Smooth muscle cell (in vitro differentiated cells): ENCODE results near the gene PPIF. TPM values are rescaled to one million over a fixed set of nuclear protein-coding genes. Genes with fewer than 3 reads are reported as not detected.

Source experiments
- DNase-seq: peaks from one replicate; lab custom pipeline; 2025; ENCODE audit not compliant: unreplicated experiment; lab: John Stamatoyannopoulos, UW
- H2AFZ ChIP-seq: fragments of 200-600 bp; sonication (generic); 2 replicates; pipeline ENCODE4 v1.6.0; 2016; ENCODE audit warnings: antibody characterized with exemption, low read depth, mild to moderate bottlenecking
- H3F3A ChIP-seq: fragments of 200-600 bp; sonication (generic); 2 replicates; pipeline ENCODE4 v1.6.0; 2017; ENCODE audit warnings: antibody characterized with exemption, low read depth
- H3K27ac ChIP-seq: fragments of 200-600 bp; sonication (generic); 2 replicates; pipeline ENCODE4 v1.5.1; 2016; ENCODE audit warnings: low read depth, mild to moderate bottlenecking
- H3K27me3 ChIP-seq: fragments of 200-600 bp; sonication (generic); 2 replicates; pipeline ENCODE4 v1.6.1; 2016; ENCODE audit warnings: low read depth, mild to moderate bottlenecking
- H3K36me3 ChIP-seq: fragments of 200-600 bp; sonication (generic); 2 replicates; pipeline ENCODE4 v1.5.1; 2016; ENCODE audit warnings: low read depth
- H3K4me1 ChIP-seq: fragments of 200-600 bp; sonication (generic); 2 replicates; pipeline ENCODE4 v1.5.1; 2016; ENCODE audit warnings: low read depth
- H3K4me2 ChIP-seq: fragments of 200-600 bp; sonication (generic); 2 replicates; pipeline ENCODE4 v1.6.0; 2016; ENCODE audit warnings: mild to moderate bottlenecking
- H3K4me3 ChIP-seq: fragments of 200-600 bp; sonication (generic); 2 replicates; pipeline ENCODE4 v1.5.1; 2016; ENCODE audit warnings: mild to moderate bottlenecking
- H3K79me2 ChIP-seq: fragments of 200-600 bp; sonication (generic); 2 replicates; pipeline ENCODE4 v1.6.0; 2016; ENCODE audit warnings: low read depth, mild to moderate bottlenecking
- H3K9ac ChIP-seq: fragments of 200-600 bp; sonication (generic); 2 replicates; pipeline ENCODE4 v1.6.0; 2016; ENCODE audit warnings: low read depth
- H3K9me3 ChIP-seq: fragments of 200-600 bp; sonication (generic); replicated peaks from 2 replicates; pipeline ENCODE4 v1.5.1; 2016; ENCODE audit warnings: low read depth
- H4K20me1 ChIP-seq: fragments of 200-600 bp; sonication (generic); 2 replicates; pipeline ENCODE4 v1.6.0; 2016; ENCODE audit warnings: low read depth
- WGBS: methylation state at CpG from one replicate; pipeline ENCODE4 v1.1.7; 2016; ENCODE audit warnings: low lambda C conversion rate; 5-methylcytosine and 5-hydroxymethylcytosine counted together
- polyA plus RNA-seq: library from polyadenylated mRNA; unstranded; fragments of >200 nt; fragmentation: Nextera tagmentation; extraction: Ambion mirVana; gene quantifications from 2 replicates; pipeline ENCODE4 v1.2.1, GENCODE V29; 2016
- total RNA-seq: library from RNA; depleted of rRNA; stranded (reverse); fragments of >200 nt; gene quantifications from 2 replicates; pipeline ENCODE4 v1.2.3, GENCODE V29; 2014
- TF ChIP-seq, protein P1 (sequence below): fragments of 200-600 bp; sonication (generic); IDR thresholded peaks from 2 replicates; pipeline ENCODE4 v1.5.1; 2017; ENCODE audit warnings: borderline replicate concordance, mild to moderate bottlenecking, antibody characterized with exemption; ENCODE audit not compliant: insufficient read depth, poor library complexity, severe bottlenecking

PPIF gene
- total RNA-seq (24.3 and 28.5 TPM in 2 replicates), polyA plus RNA-seq (29.7 and 35.2 TPM in 2 replicates)

GRCh38 chr10:79347226-79347893 is at the start of gene PPIF:
Gene PPIF, plus strand, starts transcription at chr10:79347469. Its CDS starts 80 bp downstream, at chr10:79347549.
- Histone ChIP-seq H3K4me2 (peak within 1 kb of the TSS; percentile 96), H3K4me1 (peaks cover 7% of the 10 kb centered on the region), H3K79me2 (peaks cover 17% of the 10 kb centered on the region), H3K27me3 (no peaks in the 10 kb centered on the region), H3K9me3 (no peaks in the 10 kb centered on the region), H4K20me1 (peaks cover 42% of the 10 kb centered on the region), H3K4me3 (peak within 1 kb of the TSS; percentile 86), H3K9ac (peak within 1 kb of the TSS; percentile 86), H2AFZ (peak within 1 kb of the TSS; percentile 35), H3F3A (no peaks in the 10 kb centered on the region), H3K27ac (peak within 1 kb of the TSS; percentile 28), H3K36me3 (peaks cover 5% of the 10 kb centered on the region)
- TF ChIP-seq, protein P1, sequence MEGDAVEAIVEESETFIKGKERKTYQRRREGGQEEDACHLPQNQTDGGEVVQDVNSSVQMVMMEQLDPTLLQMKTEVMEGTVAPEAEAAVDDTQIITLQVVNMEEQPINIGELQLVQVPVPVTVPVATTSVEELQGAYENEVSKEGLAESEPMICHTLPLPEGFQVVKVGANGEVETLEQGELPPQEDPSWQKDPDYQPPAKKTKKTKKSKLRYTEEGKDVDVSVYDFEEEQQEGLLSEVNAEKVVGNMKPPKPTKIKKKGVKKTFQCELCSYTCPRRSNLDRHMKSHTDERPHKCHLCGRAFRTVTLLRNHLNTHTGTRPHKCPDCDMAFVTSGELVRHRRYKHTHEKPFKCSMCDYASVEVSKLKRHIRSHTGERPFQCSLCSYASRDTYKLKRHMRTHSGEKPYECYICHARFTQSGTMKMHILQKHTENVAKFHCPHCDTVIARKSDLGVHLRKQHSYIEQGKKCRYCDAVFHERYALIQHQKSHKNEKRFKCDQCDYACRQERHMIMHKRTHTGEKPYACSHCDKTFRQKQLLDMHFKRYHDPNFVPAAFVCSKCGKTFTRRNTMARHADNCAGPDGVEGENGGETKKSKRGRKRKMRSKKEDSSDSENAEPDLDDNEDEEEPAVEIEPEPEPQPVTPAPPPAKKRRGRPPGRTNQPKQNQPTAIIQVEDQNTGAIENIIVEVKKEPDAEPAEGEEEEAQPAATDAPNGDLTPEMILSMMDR, result peak; percentile 86
- 2% methylated on average over 71 of the region's 77 CpGs for WGBS
- peak; percentile 85 for DNase-seq

GRCh38 chr10:79298403-79299244 is 48.6 kb upstream of the PPIF start:
- H3K27me3 ChIP-seq, result no peaks in the 10 kb centered on the region
- no peaks in the 10 kb centered on the region for H3K79me2 ChIP-seq
- peak overlapping the region; percentile 86 for H3K27ac ChIP-seq
- no peaks in the 10 kb centered on the region for H3K9me3 ChIP-seq
- TF ChIP-seq, protein P1, result no peak
- peaks cover 36% of the 10 kb centered on the region for H4K20me1 ChIP-seq
- peaks cover 3% of the 10 kb centered on the region for H3K4me1 ChIP-seq
- DNase-seq, result no peak
- no peak overlapping the region for H2AFZ ChIP-seq
- H3K36me3 ChIP-seq, result peaks cover 5% of the 10 kb centered on the region
- no peak overlapping the region for H3K4me3 ChIP-seq
- H3K9ac ChIP-seq, result peak overlapping the region; percentile 35
- peaks cover 9% of the 10 kb centered on the region for H3F3A ChIP-seq
- H3K4me2 ChIP-seq, result peak overlapping the region; percentile 15
- 60% methylated on average over 26 of the region's 27 CpGs for WGBS

DNA sequence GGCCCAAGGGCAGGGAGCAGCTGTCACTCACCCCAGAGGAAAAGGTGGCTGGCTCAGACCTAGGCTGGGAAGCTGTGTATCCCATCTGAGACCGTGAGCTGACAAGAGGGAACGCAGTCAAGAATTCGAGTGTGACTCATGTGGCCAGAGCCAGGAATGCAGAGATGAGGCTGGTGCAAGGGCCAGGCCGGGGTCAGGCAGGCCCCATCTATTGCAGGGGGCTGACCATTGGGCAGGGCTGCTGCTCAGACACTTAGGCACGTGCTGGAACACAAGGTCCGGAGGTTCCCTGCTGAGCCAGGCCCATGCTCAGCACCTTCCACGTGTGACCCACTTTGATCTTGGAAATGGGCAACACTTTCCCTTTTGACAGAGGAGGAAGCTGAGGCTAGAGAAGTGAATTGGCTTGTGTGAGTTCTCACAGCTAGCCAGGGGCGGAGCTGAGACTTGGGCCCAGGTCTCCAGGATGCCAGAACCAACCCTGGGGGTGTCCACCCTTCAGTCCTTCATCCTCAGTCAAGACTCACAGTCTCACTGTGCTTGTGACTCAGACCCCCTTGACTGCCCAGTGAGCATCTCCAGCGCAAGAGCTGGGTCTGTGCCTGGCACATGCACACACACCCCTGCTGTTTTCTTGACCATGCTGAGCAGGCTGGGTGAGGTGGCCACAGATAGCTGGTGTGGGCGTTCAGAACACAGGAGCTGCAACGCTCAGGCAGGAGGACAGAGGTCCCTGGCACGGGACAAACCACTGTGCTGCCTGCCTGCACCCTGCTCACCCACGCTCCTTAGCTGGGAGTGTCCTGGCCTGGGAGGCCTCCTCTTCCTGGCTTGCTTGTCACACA is 47.6 kb upstream of the PPIF start:
- peaks cover 3% of the 10 kb centered on the region for H3K4me1 ChIP-seq
- H3K79me2 ChIP-seq, result no peaks in the 10 kb centered on the region
- peaks cover 32% of the 10 kb centered on the region for H4K20me1 ChIP-seq
- no peaks in the 10 kb centered on the region for H3K9me3 ChIP-seq
- H2AFZ ChIP-seq, result no peak overlapping the region
- peak overlapping the region; percentile 35 for H3K9ac ChIP-seq
- H3K4me3 ChIP-seq, result no peak overlapping the region
- peaks cover 5% of the 10 kb centered on the region for H3K36me3 ChIP-seq
- H3K4me2 ChIP-seq, result no peak overlapping the region
- H3K27me3 ChIP-seq, result no peaks in the 10 kb centered on the region
- H3F3A ChIP-seq, result peaks cover 9% of the 10 kb centered on the region
- no peak for DNase-seq
- peak overlapping the region; percentile 86 for H3K27ac ChIP-seq
- TF ChIP-seq, protein P1, result no peak
- WGBS, result 71% methylated on average over 13 of the region's 13 CpGs
